Measurements from ENCODE around the gene MLXIP.

- TF ChIP-seq CTCF (IDR thresholded peaks at IDR 0.05) (no peak), EP300 (IDR thresholded peaks at IDR 0.05) (no peak), POLR2AphosphoS5 (IDR thresholded peaks at IDR 0.05) (no peak)
Observed at GRCh38 chr12:122182887-122183587, 104.5 kb downstream of the MLXIP start, which contains the start of gene LRRC43.
